Effector CD4-positive, alpha-beta T cell (primary cell): ENCODE data around the gene SH3D19.
"Not testable (repeated sequence)": the region's sequence is repeated elsewhere in the genome, so short reads cannot be mapped to it uniquely, and the experiment has no call there.

ENCODE experiments used
- DNase-seq: peaks from one replicate; pipeline ENCODE4 v3.0.0-alpha.2; 2020

SH3D19 gene

GRCh38 chr4:151143811-151144210, 181.6 kb downstream of the SH3D19 start:
- no peak for DNase-seq

GRCh38 chr4:151143162-151143561, 182.2 kb downstream of the SH3D19 start:
- no peak for DNase-seq

GRCh38 chr4:151142758-151143157, 182.6 kb downstream of the SH3D19 start:
- no peak for DNase-seq

GRCh38 chr4:151139814-151140213, 185.6 kb downstream of the SH3D19 start:
- no peak for DNase-seq

GRCh38 chr4:151136048-151136447, 189.4 kb downstream of the SH3D19 start:
- not testable (repeated sequence) for DNase-seq

GRCh38 chr4:151133311-151133710, 192.1 kb downstream of the SH3D19 start:
- no peak for DNase-seq

GRCh38 chr4:151129796-151130195, 195.6 kb downstream of the SH3D19 start:
- no peak for DNase-seq

- DNase-seq: peak; percentile 28
These were observed 207.9 kb downstream of the SH3D19 start for GRCh38 chr4:151117371-151117962.

- no peak for DNase-seq
These were observed 210.4 kb downstream of the SH3D19 start for GRCh38 chr4:151114986-151115385.

GRCh38 chr4:151114338-151114737, 211.1 kb downstream of the SH3D19 start:
- no peak for DNase-seq

- DNase-seq: no peak
These were observed 215.2 kb downstream of the SH3D19 start for GRCh38 chr4:151110236-151110635.

GRCh38 chr4:151107063-151107462, 218.3 kb downstream of the SH3D19 start:
- DNase-seq: no peak

GRCh38 chr4:151105454-151106032, 219.9 kb downstream of the SH3D19 start:
- no peak for DNase-seq

GRCh38 chr4:151104621-151105020, 220.8 kb downstream of the SH3D19 start:
- DNase-seq: no peak

GRCh38 chr4:151103758-151104157, 221.6 kb downstream of the SH3D19 start:
- no peak for DNase-seq

GRCh38 chr4:151100531-151100930, 224.9 kb downstream of the SH3D19 start:
- no peak for DNase-seq

GRCh38 chr4:151099976-151100417, 225.4 kb downstream of the SH3D19 start:
- DNase-seq: no peak

- DNase-seq: peak; percentile 95
These were observed 226.0 kb downstream of the SH3D19 start, which contains the start of gene RPS3A for GRCh38 chr4:151099229-151099975. Gene RPS3A, plus strand, starts transcription at chr4:151099628. Its CDS starts 25 bp downstream, at chr4:151099653.

- no peak for DNase-seq
These were observed 226.5 kb downstream of the SH3D19 start for GRCh38 chr4:151098979-151099228.

- DNase-seq: no peak
These were observed 227.6 kb downstream of the SH3D19 start for GRCh38 chr4:151097759-151098158.

GRCh38 chr4:151095142-151095541, 230.3 kb downstream of the SH3D19 start:
- DNase-seq: no peak

- DNase-seq: no peak
These were observed 231.1 kb downstream of the SH3D19 start for GRCh38 chr4:151094290-151094751.

GRCh38 chr4:151093203-151093602, 232.2 kb downstream of the SH3D19 start:
- no peak for DNase-seq

- no peak for DNase-seq
These were observed 232.9 kb downstream of the SH3D19 start for GRCh38 chr4:151092488-151092887.
